GM12878 (cell line): ENCODE data around the gene KCND3. TPM values are rescaled to one million over a fixed set of nuclear protein-coding genes. Genes with fewer than 3 reads are reported as not detected.

Experiments
- HDAC6 ChIP-seq: fragments of 200-600 bp; sonication (generic); IDR thresholded peaks from one replicate; pipeline ENCODE4 v1.8.0; 2017; ENCODE audit warnings: antibody characterized with exemption; ENCODE audit not compliant: unreplicated experiment
- PRDM15 ChIP-seq: fragments of 450-650 bp; formaldehyde crosslinking; IDR thresholded peaks from 2 replicates; pipeline ENCODE4 v1.4.0; 2020; ENCODE audit warnings: mild to moderate bottlenecking, moderate library complexity
- RAD21 ChIP-seq: IDR thresholded peaks from 2 replicates; pipeline ENCODE4 v1.6.1; 2011; ENCODE audit warnings: mild to moderate bottlenecking, low read depth, low read length, moderate library complexity; ENCODE audit not compliant: insufficient read depth
- SMAD5 ChIP-seq: IDR thresholded peaks from 2 replicates; pipeline ENCODE4 v1.6.1; 2016; ENCODE audit warnings: antibody characterized with exemption, low read depth
- SPI1 ChIP-seq: IDR thresholded peaks from 2 replicates; pipeline ENCODE4 v1.6.1; 2011; ENCODE audit warnings: low read depth, mild to moderate bottlenecking, low read length, moderate library complexity, borderline replicate concordance; ENCODE audit not compliant: insufficient read depth
- polyA plus RNA-seq, 11 experiments: library from polyadenylated mRNA; depleted of rRNA in 4 of 11; unstranded in 6 of 11; stranded (reverse) in 5 of 11; fragments of >200 nt; fragmentation: Nextera tagmentation in 4 of 11; fragmentation: Illumina TruSeq in 1 of 11; extraction: Ambion mirVana in 4 of 11; extraction: Trizol in 1 of 11; gene quantifications; 1 replicate in 1 of 11; 2 replicates in 10 of 11; pipeline versions ENCODE4 v1.2.1 to v1.2.3, GENCODE V29; 2011 to 2016; ENCODE audit warnings: inconsistent platforms in 2 of 11, missing spikeins in 2 of 11, low read depth in 1 of 11
- total RNA-seq, 4 experiments: library from RNA; depleted of rRNA in 3 of 4; stranded (reverse); fragments of >200 nt in 3 of 4; fragmentation: Illumina TruSeq in 1 of 4; extraction: Trizol in 1 of 4; gene quantifications; 2 replicates each; pipeline versions ENCODE4 v1.2.1 to v1.2.3, GENCODE V29; 2013 to 2021
- TF ChIP-seq, protein P1 (sequence below): IDR thresholded peaks from 2 replicates; pipeline ENCODE4 v1.6.1; 2012; ENCODE audit warnings: mild to moderate bottlenecking, low read depth, low read length

KCND3 gene
- total and polyA plus RNA-seq, 10 of the 15 experiments (the other 5 are each of a cell fraction or from before 2014, with no cell fraction given), result 0.02 TPM; not detected in 9

DNA sequence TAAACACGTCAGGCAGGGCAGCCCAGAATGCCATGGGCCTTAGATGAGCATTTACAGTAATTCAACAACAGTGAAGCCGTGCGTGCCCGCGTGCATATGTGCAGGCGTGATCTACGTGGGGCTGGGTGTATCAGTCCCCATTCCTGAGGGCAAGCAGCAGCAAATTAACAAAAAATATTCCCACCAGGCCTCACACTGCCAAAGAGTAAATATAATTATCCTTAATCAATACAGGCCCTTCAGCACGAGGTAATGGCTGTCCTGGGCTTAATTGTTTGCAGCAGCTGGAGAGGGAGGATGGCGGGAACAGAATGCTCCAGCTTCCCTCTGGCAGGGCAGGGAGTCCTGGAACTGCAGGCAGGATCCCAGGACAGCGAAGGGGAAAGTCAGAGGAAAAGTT is 142.0 kb downstream of the KCND3 start (continued):
- TF ChIP-seq PRDM15 (CRISPR knock-in tag) (no peak), SMAD5 (no peak), HDAC6 (no peak), RAD21 (no peak), SPI1 (no peak)
- TF ChIP-seq, protein P1, sequence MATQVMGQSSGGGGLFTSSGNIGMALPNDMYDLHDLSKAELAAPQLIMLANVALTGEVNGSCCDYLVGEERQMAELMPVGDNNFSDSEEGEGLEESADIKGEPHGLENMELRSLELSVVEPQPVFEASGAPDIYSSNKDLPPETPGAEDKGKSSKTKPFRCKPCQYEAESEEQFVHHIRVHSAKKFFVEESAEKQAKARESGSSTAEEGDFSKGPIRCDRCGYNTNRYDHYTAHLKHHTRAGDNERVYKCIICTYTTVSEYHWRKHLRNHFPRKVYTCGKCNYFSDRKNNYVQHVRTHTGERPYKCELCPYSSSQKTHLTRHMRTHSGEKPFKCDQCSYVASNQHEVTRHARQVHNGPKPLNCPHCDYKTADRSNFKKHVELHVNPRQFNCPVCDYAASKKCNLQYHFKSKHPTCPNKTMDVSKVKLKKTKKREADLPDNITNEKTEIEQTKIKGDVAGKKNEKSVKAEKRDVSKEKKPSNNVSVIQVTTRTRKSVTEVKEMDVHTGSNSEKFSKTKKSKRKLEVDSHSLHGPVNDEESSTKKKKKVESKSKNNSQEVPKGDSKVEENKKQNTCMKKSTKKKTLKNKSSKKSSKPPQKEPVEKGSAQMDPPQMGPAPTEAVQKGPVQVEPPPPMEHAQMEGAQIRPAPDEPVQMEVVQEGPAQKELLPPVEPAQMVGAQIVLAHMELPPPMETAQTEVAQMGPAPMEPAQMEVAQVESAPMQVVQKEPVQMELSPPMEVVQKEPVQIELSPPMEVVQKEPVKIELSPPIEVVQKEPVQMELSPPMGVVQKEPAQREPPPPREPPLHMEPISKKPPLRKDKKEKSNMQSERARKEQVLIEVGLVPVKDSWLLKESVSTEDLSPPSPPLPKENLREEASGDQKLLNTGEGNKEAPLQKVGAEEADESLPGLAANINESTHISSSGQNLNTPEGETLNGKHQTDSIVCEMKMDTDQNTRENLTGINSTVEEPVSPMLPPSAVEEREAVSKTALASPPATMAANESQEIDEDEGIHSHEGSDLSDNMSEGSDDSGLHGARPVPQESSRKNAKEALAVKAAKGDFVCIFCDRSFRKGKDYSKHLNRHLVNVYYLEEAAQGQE, result no peak
